Thyroid gland (tissue), 4 donors: ENCODE data around the gene GRM6. TPM values are rescaled to one million over a fixed set of nuclear protein-coding genes. Genes with fewer than 3 reads are reported as not detected.

Experiments
- DNase-seq, 2 donors: peaks; one replicate each; pipeline ENCODE4 v3.0.0-alpha.2; 2019
- H3K27ac ChIP-seq, 3 donors: fragments of 200-600 bp; sonication (generic); 1 replicate in 2 of 3; 2 replicates in 1 of 3; pipeline ENCODE4 v1.5.1; 2016 to 2019; ENCODE audit warnings: mild to moderate bottlenecking in 1 of 3, moderate library complexity in 1 of 3
- H3K27me3 ChIP-seq: fragments of 200-600 bp; sonication (generic); one replicate; pipeline ENCODE4 v1.5.1; 2019
- H3K36me3 ChIP-seq, 2 donors: fragments of 200-600 bp; sonication (generic); one replicate each; pipeline ENCODE4 v1.5.1; 2016 to 2019
- H3K4me1 ChIP-seq, 2 donors: fragments of 200-600 bp; sonication (generic); one replicate each; pipeline ENCODE4 v1.5.1; 2017 to 2019
- H3K4me3 ChIP-seq, 3 donors: fragments of 200-600 bp; sonication (generic); replicated peaks in 1 of 3; 1 replicate in 2 of 3; 2 replicates in 1 of 3; pipeline ENCODE4 v1.5.1; 2016; ENCODE audit warnings: mild to moderate bottlenecking in 1 of 3
- H3K9me3 ChIP-seq: fragments of 200-600 bp; sonication (generic); one replicate; pipeline ENCODE4 v1.5.1; 2017
- CTCF ChIP-seq, 6 experiments: fragments of 200-600 bp in 3 of 6; fragments of 450-650 bp in 3 of 6; sonication (generic) in 3 of 6; IDR thresholded peaks; one replicate each; pipeline ENCODE4 v1.5.1; 2016 to 2019; ENCODE audit warnings: antibody characterized with exemption in 6 of 6, mild to moderate bottlenecking in 2 of 6, inconsistent platforms in 1 of 6, moderate library complexity in 1 of 6
- POLR2A ChIP-seq, 2 donors: fragments of 450-650 bp; IDR thresholded peaks; one replicate each; pipeline ENCODE4 v1.6.1; 2017; ENCODE audit warnings: antibody characterized with exemption in 2 of 2, mild to moderate bottlenecking in 2 of 2, moderate library complexity in 1 of 2
- WGBS, 2 donors: methylation state at CpG; one replicate each; pipeline ENCODE4 v1.1.5; 2017; 5-methylcytosine and 5-hydroxymethylcytosine counted together
- intact Hi-C: fragments of 100-400 bp; cut with DNase I; formaldehyde crosslinking; loops from one replicate; pipeline ENCODE4 v1.15.1; 2023
- total RNA-seq, 4 donors: library from RNA; depleted of rRNA; stranded (reverse); fragments of >200 nt; gene quantifications; one replicate each; pipeline ENCODE4 v1.2.3, GENCODE V29; 2016

GRM6 gene
- total RNA-seq, result not detected

DNA sequence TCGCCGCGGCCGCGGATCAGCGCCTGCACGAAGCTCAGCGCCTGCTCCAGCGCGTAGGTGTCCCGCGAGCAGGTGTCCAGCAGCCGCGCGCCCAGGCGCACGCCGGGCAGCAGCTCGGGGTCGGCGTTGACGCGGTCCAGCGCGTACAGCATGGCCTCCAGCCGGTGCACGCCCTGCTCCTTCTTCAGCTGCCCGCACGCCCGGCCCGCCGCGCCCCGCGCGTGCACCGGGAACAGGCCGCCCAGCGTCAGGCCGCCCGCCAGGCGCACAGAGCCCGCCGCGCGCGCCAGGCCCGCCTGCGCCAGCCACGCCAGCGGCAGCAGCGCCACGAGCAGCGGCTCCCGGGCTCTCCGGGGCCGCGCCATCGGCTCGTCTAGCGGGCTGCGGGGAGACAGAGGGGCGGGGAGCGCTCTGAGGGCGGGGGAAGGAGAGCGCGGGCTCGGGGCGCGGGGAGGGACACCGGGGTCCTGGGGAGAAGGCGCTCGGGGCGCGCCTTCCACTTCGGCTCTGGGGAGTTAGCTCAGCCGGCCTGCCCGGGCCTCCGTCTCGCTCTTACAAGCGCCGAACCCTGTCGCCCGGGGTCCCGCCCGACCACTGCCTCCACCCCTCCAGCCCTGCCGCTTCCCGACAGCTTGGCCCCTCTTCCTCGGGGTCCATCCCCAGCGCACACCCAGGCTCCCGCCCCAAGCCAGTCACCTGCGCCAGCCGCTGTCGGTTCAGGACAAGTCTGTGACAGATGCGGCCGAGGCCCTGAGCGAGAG is at the start of gene GRM6:
Gene GRM6 (minus strand): TSS at position 741 of the 761 bp plus-strand sequence. CDS start 376 bp downstream, at position 365.
- H3K36me3 ChIP-seq, result no peaks in the 10 kb centered on the region
- no peaks in the 10 kb centered on the region for H3K27me3 ChIP-seq
- TF ChIP-seq POLR2A (IDR thresholded peaks at IDR 0.05), result no peak
- no peak for TF ChIP-seq CTCF (IDR thresholded peaks at IDR 0.05)
- no peak within 1 kb of the TSS for H3K4me3 ChIP-seq
- WGBS, 2 donors, result 0 to 4% methylated on average over 11 to 37 of the region's 97 CpGs
- intact Hi-C loops, result no loop called here
- no peak within 1 kb of the TSS for H3K27ac ChIP-seq
- H3K4me1 ChIP-seq, result no peaks in the 10 kb centered on the region
- no peak for DNase-seq
- H3K9me3 ChIP-seq, result no peaks in the 10 kb centered on the region

- H3K27me3 ChIP-seq, result no peaks in the 10 kb centered on the region
- no peak overlapping the region for H3K4me3 ChIP-seq
- WGBS, 2 donors, result 47 to 61% methylated on average over 2 of the region's 2 CpGs
- H3K36me3 ChIP-seq, result no peaks in the 10 kb centered on the region
- intact Hi-C loops, result no loop called here
- no peak for TF ChIP-seq POLR2A (IDR thresholded peaks at IDR 0.05)
- no peak for TF ChIP-seq CTCF (IDR thresholded peaks at IDR 0.05)
- DNase-seq, result no peak
- no peaks in the 10 kb centered on the region for H3K9me3 ChIP-seq
- H3K27ac ChIP-seq, result no peak overlapping the region
- no peaks in the 10 kb centered on the region for H3K4me1 ChIP-seq
These were observed 49.6 kb upstream of the GRM6 start for GRCh38 chr5:179044765-179045164.

DNA sequence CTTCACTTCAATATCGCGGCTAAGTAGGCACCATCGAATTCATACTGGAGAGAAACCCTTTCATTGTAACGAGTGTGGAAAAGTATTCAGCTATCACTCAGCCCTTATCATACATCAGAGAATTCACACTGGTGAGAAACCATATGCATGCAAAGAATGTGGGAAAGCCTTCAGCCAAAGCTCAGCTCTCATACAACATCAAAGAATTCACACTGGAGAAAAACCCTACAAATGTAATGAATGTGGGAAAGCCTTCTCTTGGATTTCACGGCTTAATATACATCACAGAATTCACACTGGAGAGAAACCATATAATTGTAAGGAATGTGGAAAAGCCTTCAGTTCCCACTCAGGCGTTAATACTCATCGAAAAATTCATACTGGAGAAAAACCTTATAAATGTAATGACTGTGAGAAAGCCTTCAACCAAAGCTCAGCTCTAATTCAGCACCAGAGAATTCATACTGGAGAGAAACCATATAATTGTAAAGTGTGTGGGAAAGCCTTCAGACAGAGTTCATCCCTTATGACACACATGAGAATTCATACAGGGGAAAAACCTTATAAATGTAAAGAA is 38.0 kb upstream of the GRM6 start:
- Histone ChIP-seq H3K27me3 (no peaks in the 10 kb centered on the region), H3K4me3 (no peak overlapping the region), H3K36me3 (peaks cover 51 to 52% of the 10 kb centered on the region in 2 donors), H3K27ac (no peak overlapping the region), H3K9me3 (peaks cover 22% of the 10 kb centered on the region), H3K4me1 (no peaks in the 10 kb centered on the region)
- no peak for TF ChIP-seq CTCF (IDR thresholded peaks at IDR 0.05)
- TF ChIP-seq POLR2A (IDR thresholded peaks at IDR 0.05), result no peak
- intact Hi-C loops, result loop anchor here (10.0 kb wide), 1 partner anchor 98 kb away; no protein-coding TSS in a partner anchor
- 96 to 99% methylated on average over 7 of the region's 7 CpGs for WGBS, 2 donors
- DNase-seq, result no peak

- peaks cover 11 to 12% of the 10 kb centered on the region in 2 donors for H3K4me1 ChIP-seq
- intact Hi-C loops, result loop anchor here (10.0 kb wide), 1 partner anchor 139 kb away; no protein-coding TSS in a partner anchor
- peak; percentile 94 to 97 for DNase-seq
- peaks cover 22 to 23% of the 10 kb centered on the region in 2 donors for H3K36me3 ChIP-seq
- H3K4me3 ChIP-seq, result peak within 1 kb of the TSS; percentile 63 to 80 (median 79)
- H3K27me3 ChIP-seq, result no peaks in the 10 kb centered on the region
- WGBS, 2 donors, result 0 to 1% methylated on average over 14 to 60 of the region's 72 CpGs
- peak within 1 kb of the TSS; percentile 71 to 82 (median 75) for H3K27ac ChIP-seq
- no peak for TF ChIP-seq CTCF (IDR thresholded peaks at IDR 0.05)
- peak in 1 of 2 donors; percentile 51 for TF ChIP-seq POLR2A (IDR thresholded peaks at IDR 0.05)
- H3K9me3 ChIP-seq, result no peaks in the 10 kb centered on the region
These were observed 28.5 kb upstream of the GRM6 start, which contains the start of gene ZNF879 for GRCh38 chr5:179023528-179024189. Gene ZNF879 (plus strand): TSS chr5:179023804. CDS start chr5:179025005, 1,201 bp downstream.
